Osteocyte (in vitro differentiated cells): ENCODE measurements around the gene CD63. TPM values are rescaled to one million over a fixed set of nuclear protein-coding genes. Genes with fewer than 3 reads are reported as not detected.

Experiments
- DNase-seq: peaks from one replicate; pipeline ENCODE4 v3.0.0; 2021; ENCODE audit warnings: mixed read lengths; ENCODE audit not compliant: unreplicated experiment; ENCODE audit errors: extremely low spot score
- H3K27ac Mint-ChIP-seq: one replicate; pipeline ENCODE4 v1.8.0; 2021; ENCODE audit warnings: mild to moderate bottlenecking, mixed read lengths; ENCODE audit not compliant: unreplicated experiment
- H3K27me3 Mint-ChIP-seq: one replicate; pipeline ENCODE4 v1.8.0; 2021; ENCODE audit warnings: mixed read lengths; ENCODE audit not compliant: unreplicated experiment
- H3K36me3 Mint-ChIP-seq: one replicate; pipeline ENCODE4 v1.8.0; 2021; ENCODE audit warnings: mixed read lengths; ENCODE audit not compliant: unreplicated experiment
- H3K4me1 Mint-ChIP-seq: one replicate; pipeline ENCODE4 v1.8.0; 2021; ENCODE audit warnings: mixed read lengths; ENCODE audit not compliant: unreplicated experiment
- H3K4me3 Mint-ChIP-seq: one replicate; pipeline ENCODE4 v1.8.0; 2021; ENCODE audit warnings: mild to moderate bottlenecking, moderate library complexity, mixed read lengths; ENCODE audit not compliant: unreplicated experiment
- H3K9me3 Mint-ChIP-seq: one replicate; pipeline ENCODE4 v1.8.0; 2021; ENCODE audit warnings: mixed read lengths; ENCODE audit not compliant: unreplicated experiment
- CTCF ChIP-seq: fragments of 200-600 bp; sonication (generic); IDR thresholded peaks from 2 replicates; pipeline ENCODE4 v1.5.0; 2021; ENCODE audit warnings: antibody characterized with exemption, mild to moderate bottlenecking, moderate library complexity
- total RNA-seq: library from RNA; stranded (reverse); gene quantifications from 2 replicates; pipeline ENCODE4 v1.2.1, GENCODE V29; 2021

Gene CD63
- total RNA-seq, 1 donor from 2014 or later = 1,511 TPM

- no peak for TF ChIP-seq CTCF
- Mint-ChIP-seq H3K36me3 (no peaks in the 10 kb centered on the region), H3K27me3 (peaks cover 13% of the 10 kb centered on the region), H3K4me3 (peak overlapping the region; percentile 91), H3K9me3 (no peaks in the 10 kb centered on the region), H3K4me1 (peaks cover 38% of the 10 kb centered on the region), H3K27ac (peak overlapping the region; percentile 95)
- no peak for DNase-seq
These were observed 13.5 kb downstream of the CD63 start for GRCh38 chr12:55715169-55715764.

- TF ChIP-seq CTCF = no peak
- H3K36me3 Mint-ChIP-seq = no peaks in the 10 kb centered on the region
- no peak overlapping the region for H3K27ac Mint-ChIP-seq
- H3K27me3 Mint-ChIP-seq = peaks cover 23% of the 10 kb centered on the region
- no peak overlapping the region for H3K4me3 Mint-ChIP-seq
- no peak for DNase-seq
- H3K9me3 Mint-ChIP-seq = no peaks in the 10 kb centered on the region
- peaks cover 31% of the 10 kb centered on the region for H3K4me1 Mint-ChIP-seq
These were observed 15.1 kb downstream of the CD63 start for GRCh38 chr12:55713721-55714120.

- no peak overlapping the region for H3K4me3 Mint-ChIP-seq
- H3K27me3 Mint-ChIP-seq = peaks cover 29% of the 10 kb centered on the region
- no peak for TF ChIP-seq CTCF
- H3K27ac Mint-ChIP-seq = no peak overlapping the region
- H3K36me3 Mint-ChIP-seq = no peaks in the 10 kb centered on the region
- no peak for DNase-seq
- H3K4me1 Mint-ChIP-seq = peaks cover 29% of the 10 kb centered on the region
- no peaks in the 10 kb centered on the region for H3K9me3 Mint-ChIP-seq
These were observed 16.0 kb downstream of the CD63 start for GRCh38 chr12:55712700-55713415.

GRCh38 chr12:55711786-55712553 lies 16.8 kb downstream of the CD63 start:
- TF ChIP-seq CTCF = no peak
- Mint-ChIP-seq H3K9me3 (no peaks in the 10 kb centered on the region), H3K27ac (no peak overlapping the region), H3K27me3 (peaks cover 34% of the 10 kb centered on the region), H3K36me3 (no peaks in the 10 kb centered on the region), H3K4me3 (no peak overlapping the region), H3K4me1 (peaks cover 26% of the 10 kb centered on the region)
- no peak for DNase-seq

GRCh38 chr12:55708695-55709233 lies 20.0 kb downstream of the CD63 start:
- TF ChIP-seq CTCF = no peak
- no peak for DNase-seq
- Mint-ChIP-seq H3K4me1 (peaks cover 16% of the 10 kb centered on the region), H3K36me3 (peaks cover 3% of the 10 kb centered on the region), H3K27me3 (peaks cover 40% of the 10 kb centered on the region), H3K4me3 (peak overlapping the region; percentile 76), H3K9me3 (no peaks in the 10 kb centered on the region), H3K27ac (no peak overlapping the region)
